Mesendoderm (in vitro differentiated cells): ENCODE measurements around the gene GGACT.

Experiments
- DNase-seq: peaks from one replicate; pipeline ENCODE4 v3.0.0; 2013
- H2AK5ac ChIP-seq: 2 replicates; pipeline ENCODE4 v1.6.1; 2013; ENCODE audit warnings: low read length, inconsistent platforms
- H2BK120ac ChIP-seq: 2 replicates; pipeline ENCODE4 v1.6.1; 2013; ENCODE audit warnings: low read depth, mild to moderate bottlenecking, low read length, moderate library complexity, mixed read lengths
- H2BK15ac ChIP-seq: replicated peaks from 2 replicates; pipeline ENCODE4 v1.6.1; 2013; ENCODE audit warnings: low read depth, mild to moderate bottlenecking, moderate library complexity
- H2BK5ac ChIP-seq: 2 replicates; pipeline ENCODE4 v1.6.1; 2013; ENCODE audit warnings: low read length, inconsistent platforms
- H3K18ac ChIP-seq: 2 replicates; pipeline ENCODE4 v1.6.1; 2013; ENCODE audit warnings: mild to moderate bottlenecking, low read length, mixed read lengths
- H3K23ac ChIP-seq: one replicate; pipeline ENCODE4 v1.6.1; 2013; ENCODE audit warnings: low read length
- H3K27ac ChIP-seq: 2 replicates; pipeline ENCODE4 v1.5.1; 2013; ENCODE audit warnings: low read depth, mild to moderate bottlenecking, inconsistent platforms, low read length, moderate library complexity
- H3K27me3 ChIP-seq: 2 replicates; pipeline ENCODE4 v1.6.1; 2013; ENCODE audit warnings: low read length, control low read depth, mild to moderate bottlenecking, inconsistent platforms; ENCODE audit not compliant: insufficient read depth, poor library complexity
- H3K36me3 ChIP-seq: 2 replicates; pipeline ENCODE4 v1.6.1; 2013; ENCODE audit warnings: low read length, inconsistent platforms; ENCODE audit not compliant: control insufficient read depth, insufficient read depth
- H3K4ac ChIP-seq: one replicate; pipeline ENCODE4 v1.6.1; 2013; ENCODE audit warnings: low read depth, mild to moderate bottlenecking, low read length, moderate library complexity
- H3K4me1 ChIP-seq: 2 replicates; pipeline ENCODE4 v1.6.1; 2013; ENCODE audit warnings: low read depth, low read length, inconsistent platforms; ENCODE audit not compliant: control insufficient read depth
- H3K4me2 ChIP-seq: 2 replicates; pipeline ENCODE4 v1.6.1; 2013; ENCODE audit warnings: low read length
- H3K4me3 ChIP-seq: 2 replicates; pipeline ENCODE4 v1.5.1; 2013; ENCODE audit warnings: mild to moderate bottlenecking, low read length
- H3K56ac ChIP-seq: one replicate; pipeline ENCODE4 v1.6.1; 2013; ENCODE audit warnings: low read length
- H3K79me1 ChIP-seq: 2 replicates; pipeline ENCODE4 v1.6.1; 2013; ENCODE audit warnings: low read length, inconsistent platforms
- H3K79me2 ChIP-seq: 2 replicates; pipeline ENCODE4 v1.6.1; 2013; ENCODE audit warnings: mild to moderate bottlenecking, low read length; ENCODE audit not compliant: control insufficient read depth, insufficient read depth
- H3K9ac ChIP-seq: 2 replicates; pipeline ENCODE4 v1.6.1; 2013; ENCODE audit warnings: low read length, inconsistent platforms
- H4K5ac ChIP-seq: one replicate; pipeline ENCODE4 v1.6.1; 2013; ENCODE audit warnings: low read length
- H4K8ac ChIP-seq: one replicate; pipeline ENCODE4 v1.6.1; 2013; ENCODE audit warnings: low read depth, mild to moderate bottlenecking, control low read depth, low read length, moderate library complexity
- WGBS: extraction: QIAGEN DNeasy Blood & Tissue Kit; methylation state at CpG from one replicate; pipeline ENCODE4 v1.1.7; 2013; ENCODE audit warnings: low lambda C conversion rate, missing lambda C conversion rate; ENCODE audit not compliant: insufficient coverage; ENCODE audit errors: extremely low coverage; 5-methylcytosine and 5-hydroxymethylcytosine counted together

GGACT gene

GRCh38 chr13:100542826-100543156 lies 45.8 kb downstream of the GGACT start:
- no CpG with 5 or more reads among the region's 8 CpGs for WGBS
- H4K5ac ChIP-seq, result no peak overlapping the region
- no peaks in the 10 kb centered on the region for H3K4me1 ChIP-seq
- H2BK15ac ChIP-seq, result no peak overlapping the region
- DNase-seq, result no peak
- no peaks in the 10 kb centered on the region for H3K79me1 ChIP-seq
- no peak overlapping the region for H4K8ac ChIP-seq
- no peak overlapping the region for H3K23ac ChIP-seq
- no peaks in the 10 kb centered on the region for H3K27me3 ChIP-seq
- no peak overlapping the region for H3K27ac ChIP-seq
- H3K4me3 ChIP-seq, result no peak overlapping the region
- no peak overlapping the region for H3K9ac ChIP-seq
- H3K56ac ChIP-seq, result no peak overlapping the region
- no peaks in the 10 kb centered on the region for H3K79me2 ChIP-seq
- no peak overlapping the region for H2AK5ac ChIP-seq
- H3K4ac ChIP-seq, result no peak overlapping the region
- no peaks in the 10 kb centered on the region for H3K36me3 ChIP-seq
- H2BK120ac ChIP-seq, result no peak overlapping the region
- H3K4me2 ChIP-seq, result no peak overlapping the region
- H3K18ac ChIP-seq, result no peak overlapping the region
- H2BK5ac ChIP-seq, result no peak overlapping the region

GRCh38 chr13:100541897-100542825 lies 46.4 kb downstream of the GGACT start:
- Histone ChIP-seq H2BK120ac (no peak overlapping the region), H4K5ac (no peak overlapping the region), H3K79me1 (no peaks in the 10 kb centered on the region), H3K79me2 (no peaks in the 10 kb centered on the region), H3K4ac (no peak overlapping the region), H3K36me3 (no peaks in the 10 kb centered on the region), H3K18ac (no peak overlapping the region), H2BK5ac (no peak overlapping the region), H3K9ac (no peak overlapping the region), H3K4me1 (no peaks in the 10 kb centered on the region), H2BK15ac (no peak overlapping the region), H3K4me2 (no peak overlapping the region), H3K56ac (no peak overlapping the region), H3K27ac (no peak overlapping the region), H2AK5ac (no peak overlapping the region), H3K4me3 (no peak overlapping the region), H4K8ac (no peak overlapping the region), H3K27me3 (no peaks in the 10 kb centered on the region), H3K23ac (no peak overlapping the region)
- no peak for DNase-seq
- WGBS, result no CpG with 5 or more reads among the region's 18 CpGs

- Histone ChIP-seq H3K18ac (no peak overlapping the region), H4K8ac (no peak overlapping the region), H3K4me1 (no peaks in the 10 kb centered on the region), H3K4ac (no peak overlapping the region), H3K56ac (no peak overlapping the region), H2BK15ac (no peak overlapping the region), H3K79me2 (no peaks in the 10 kb centered on the region), H2BK120ac (no peak overlapping the region), H2AK5ac (no peak overlapping the region), H3K36me3 (no peaks in the 10 kb centered on the region), H3K23ac (no peak overlapping the region), H4K5ac (no peak overlapping the region), H2BK5ac (no peak overlapping the region), H3K27ac (no peak overlapping the region), H3K4me2 (no peak overlapping the region), H3K4me3 (no peak overlapping the region), H3K9ac (no peak overlapping the region), H3K27me3 (no peaks in the 10 kb centered on the region), H3K79me1 (no peaks in the 10 kb centered on the region)
- no CpG with 5 or more reads among the region's 3 CpGs for WGBS
- DNase-seq, result no peak
Observed at GRCh38 chr13:100540621-100541020, 48.0 kb downstream of the GGACT start.

- no peak for DNase-seq
- Histone ChIP-seq H2BK120ac (no peak overlapping the region), H3K4me2 (no peak overlapping the region), H4K5ac (no peak overlapping the region), H3K9ac (no peak overlapping the region), H3K27ac (no peak overlapping the region), H3K23ac (no peak overlapping the region), H2AK5ac (no peak overlapping the region), H3K27me3 (no peaks in the 10 kb centered on the region), H3K79me2 (no peaks in the 10 kb centered on the region), H3K18ac (no peak overlapping the region), H4K8ac (no peak overlapping the region), H3K79me1 (no peaks in the 10 kb centered on the region), H3K4me1 (no peaks in the 10 kb centered on the region), H3K4ac (no peak overlapping the region), H3K4me3 (no peak overlapping the region), H3K56ac (no peak overlapping the region), H2BK15ac (no peak overlapping the region), H2BK5ac (no peak overlapping the region), H3K36me3 (no peaks in the 10 kb centered on the region)
- WGBS, result no CpG with 5 or more reads among the region's 5 CpGs
Observed at GRCh38 chr13:100537951-100538462, 50.6 kb downstream of the GGACT start.

- Histone ChIP-seq H3K4ac (no peak overlapping the region), H2BK15ac (no peak overlapping the region), H3K23ac (no peak overlapping the region), H3K27me3 (no peaks in the 10 kb centered on the region), H2AK5ac (no peak overlapping the region), H3K18ac (no peak overlapping the region), H4K8ac (no peak overlapping the region), H2BK120ac (no peak overlapping the region), H3K4me3 (no peak overlapping the region), H3K79me2 (no peaks in the 10 kb centered on the region), H3K36me3 (no peaks in the 10 kb centered on the region), H3K4me1 (no peaks in the 10 kb centered on the region), H3K9ac (no peak overlapping the region), H3K56ac (no peak overlapping the region), H3K4me2 (no peak overlapping the region), H2BK5ac (no peak overlapping the region), H3K27ac (no peak overlapping the region), H4K5ac (no peak overlapping the region), H3K79me1 (no peaks in the 10 kb centered on the region)
- no CpG with 5 or more reads among the region's 9 CpGs for WGBS
- no peak for DNase-seq
Observed at GRCh38 chr13:100537486-100537885, 51.1 kb downstream of the GGACT start.
